ENCODE results near the gene AKAP11. TPM values are rescaled to one million over a fixed set of nuclear protein-coding genes. Genes with fewer than 3 reads are reported as not detected.

The AKAP11 gene
- total RNA-seq, 2 experiments from 2014 or later = 38.9 to 39.4 TPM

DNA sequence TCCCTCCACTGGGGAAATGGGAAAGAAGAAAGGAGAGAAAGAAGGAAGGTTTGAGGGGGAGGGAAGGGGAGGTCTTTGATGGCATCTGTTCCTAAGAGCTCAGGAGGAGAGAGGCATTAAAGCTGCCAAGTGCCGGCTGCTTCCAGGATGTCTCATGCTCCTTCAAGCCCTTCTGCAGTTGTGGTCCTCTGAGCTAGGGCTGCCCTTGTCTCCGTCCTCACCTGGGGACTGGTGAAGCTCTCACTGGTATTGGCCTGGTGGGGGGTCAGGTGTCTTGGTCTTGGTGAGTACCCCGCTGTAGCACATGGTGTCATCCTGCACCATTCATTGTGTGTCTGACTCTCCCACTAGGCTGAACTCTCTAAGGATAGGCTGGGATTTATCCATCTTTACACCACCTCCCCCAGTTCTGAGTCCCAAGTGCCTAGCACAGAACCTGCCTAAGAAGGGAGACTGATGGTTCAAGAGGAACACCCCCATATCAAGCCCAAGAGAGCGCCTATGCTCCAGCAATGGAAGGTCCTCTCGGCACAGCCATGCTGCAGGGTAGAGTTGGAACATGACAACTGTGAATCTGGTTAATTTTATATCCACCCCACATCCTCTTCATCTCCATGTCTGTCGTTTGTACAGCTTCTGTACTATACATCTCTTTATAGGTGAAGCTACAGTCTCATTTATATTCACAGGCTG, 83.7 kb downstream of the AKAP11 start:
- DNase-seq (peak; percentile 42), ATAC-seq (peak; percentile 1)
- POLR2A ChIA-PET = interaction anchor here (0.6 to 2.8 kb wide), 12 partner anchors 14 to 1040 kb away, joined by 3 to 28 read pairs (median 6); partner anchors contain the start of gene AKAP11
- CTCF ChIA-PET = interaction anchor here (0.6 to 2.5 kb wide), 5 partner anchors 9 to 37 kb away, joined by 3 to 9 read pairs (median 4); no protein-coding TSS in a partner anchor
- Mint-ChIP-seq H3K9me3 (ENCODE audit: low read depth) (peaks cover 5% of the 10 kb centered on the region), H3K27me3 (no peaks in the 10 kb centered on the region), H3K36me3 (ENCODE audit: low read depth) (peaks cover 11% of the 10 kb centered on the region), H3K4me3 (peak overlapping the region; percentile 67), H3K27ac (peak overlapping the region; percentile 100), H3K4me1 (peaks cover 61% of the 10 kb centered on the region)
- intact Hi-C loops (cut with DNase I, micrococcal nuclease) = loop anchor here (1.0 to 10.0 kb wide), 3 partner anchors 14 to 689 kb away; partner anchors contain the start of gene TNFSF11 (in 1 of the 2)

DNA sequence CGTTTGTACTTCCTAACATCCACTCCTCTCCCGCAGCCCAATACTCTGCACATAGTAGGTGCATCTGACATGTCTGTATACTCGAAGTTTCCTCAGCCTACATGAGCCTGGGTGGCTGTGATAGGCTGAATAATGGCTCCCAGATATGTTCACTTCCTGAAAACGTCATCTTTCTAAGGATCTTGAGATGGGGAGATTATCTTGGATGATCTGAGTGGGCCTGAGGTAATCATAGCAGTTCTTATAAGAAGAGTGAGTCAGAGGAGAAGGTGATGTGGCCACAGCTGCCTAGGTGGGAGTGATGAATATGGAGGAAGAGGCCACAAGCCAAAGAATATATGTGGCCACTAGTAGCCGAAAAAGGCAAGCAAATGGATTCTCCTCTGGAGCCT, 84.2 kb downstream of the AKAP11 start:
- intact Hi-C loops (cut with DNase I, micrococcal nuclease) = loop anchor here (1.0 to 10.0 kb wide), 3 partner anchors 13 to 689 kb away; partner anchors contain the start of gene TNFSF11 (in 1 of the 2)
- ATAC-seq (peak; percentile 26), DNase-seq (peak; percentile 68)
- CTCF ChIA-PET = interaction anchor here (0.5 to 2.5 kb wide), 7 partner anchors 13 to 1552 kb away, joined by 3 to 9 read pairs (median 4); no protein-coding TSS in a partner anchor
- H3K36me3 Mint-ChIP-seq (ENCODE audit: low read depth) = peaks cover 11% of the 10 kb centered on the region
- H3K27me3 Mint-ChIP-seq = no peaks in the 10 kb centered on the region
- H3K27ac Mint-ChIP-seq = peak overlapping the region; percentile 100
- peaks cover 5% of the 10 kb centered on the region for H3K9me3 Mint-ChIP-seq (ENCODE audit: low read depth)
- peaks cover 60% of the 10 kb centered on the region for H3K4me1 Mint-ChIP-seq
- POLR2A ChIA-PET = interaction anchor here (0.6 to 2.8 kb wide), 6 partner anchors 13 to 141 kb away, joined by 3 to 28 read pairs (median 10); no protein-coding TSS in a partner anchor
- H3K4me3 Mint-ChIP-seq = peak overlapping the region; percentile 67

DNA sequence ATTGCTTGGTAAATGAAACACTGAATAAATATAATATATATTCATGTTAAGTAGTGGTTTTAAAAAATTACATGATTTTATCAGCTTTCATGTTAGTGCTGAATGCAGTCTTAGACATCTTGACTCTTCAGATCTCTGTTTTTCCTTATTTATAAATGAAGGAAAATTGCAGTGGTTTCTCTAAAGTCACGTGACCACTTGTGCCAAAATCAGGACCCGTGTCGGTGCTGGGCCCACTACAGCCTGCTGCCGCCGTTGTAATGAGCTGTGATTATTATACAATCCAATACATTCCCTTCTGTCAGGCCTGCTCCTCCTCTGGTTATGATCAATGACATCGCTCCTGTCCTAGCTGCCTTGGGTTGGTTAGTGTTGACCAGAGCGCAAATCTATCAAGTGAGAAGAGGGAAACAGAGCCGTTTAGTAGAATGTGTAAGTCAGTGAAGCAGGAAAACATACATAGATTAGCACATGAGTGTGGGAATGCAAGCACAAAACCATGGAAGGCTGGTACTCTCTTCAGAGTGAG, 88.2 kb downstream of the AKAP11 start:
- H3K4me1 Mint-ChIP-seq = peaks cover 49% of the 10 kb centered on the region
- ChIA-PET CTCF (interaction anchor here (1.0 to 2.3 kb wide), 2 partner anchors 12 to 18 kb away, joined by 3 to 6 read pairs; no protein-coding TSS in a partner anchor), POLR2A (no interaction called here)
- intact Hi-C loops (cut with DNase I, micrococcal nuclease) = no loop called here
- no peak overlapping the region for H3K4me3 Mint-ChIP-seq
- no peaks in the 10 kb centered on the region for H3K27me3 Mint-ChIP-seq
- H3K9me3 Mint-ChIP-seq (ENCODE audit: low read depth) = peaks cover 5% of the 10 kb centered on the region
- H3K36me3 Mint-ChIP-seq (ENCODE audit: low read depth) = peaks cover 11% of the 10 kb centered on the region
- ATAC-seq (no peak), DNase-seq (no peak)
- H3K27ac Mint-ChIP-seq = no peak overlapping the region

DNA sequence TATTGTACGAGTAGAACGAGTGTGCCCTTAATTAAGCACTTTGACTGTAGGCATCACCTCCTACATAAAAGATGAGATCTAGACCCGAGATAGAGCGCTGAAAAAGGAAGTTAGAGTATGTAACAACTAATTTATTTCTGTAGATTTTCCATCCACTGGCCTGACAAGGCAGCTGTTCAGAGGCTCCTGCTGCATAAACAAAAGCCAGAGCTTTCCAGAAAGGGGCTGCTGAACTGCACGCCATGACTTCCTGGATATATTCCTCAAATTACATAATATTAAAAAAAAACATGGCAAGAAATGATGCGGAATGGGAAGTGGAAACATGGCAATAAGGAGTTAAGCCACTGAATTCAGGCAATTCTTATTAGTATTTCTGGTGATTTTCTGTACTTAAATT, 89.7 kb downstream of the AKAP11 start:
- H3K36me3 Mint-ChIP-seq (ENCODE audit: low read depth) = peaks cover 4% of the 10 kb centered on the region
- CTCF ChIA-PET = interaction anchor here (2.3 kb wide), 1 partner anchor 13 kb away, joined by 6 read pairs; no protein-coding TSS in a partner anchor
- intact Hi-C loops (cut with DNase I, micrococcal nuclease) = no loop called here
- H3K4me3 Mint-ChIP-seq = no peak overlapping the region
- ATAC-seq = no peak
- no peaks in the 10 kb centered on the region for H3K9me3 Mint-ChIP-seq (ENCODE audit: low read depth)
- peaks cover 33% of the 10 kb centered on the region for H3K4me1 Mint-ChIP-seq
- POLR2A ChIA-PET = no interaction called here
- no peak for DNase-seq
- H3K27me3 Mint-ChIP-seq = no peaks in the 10 kb centered on the region
- H3K27ac Mint-ChIP-seq = no peak overlapping the region

DNA sequence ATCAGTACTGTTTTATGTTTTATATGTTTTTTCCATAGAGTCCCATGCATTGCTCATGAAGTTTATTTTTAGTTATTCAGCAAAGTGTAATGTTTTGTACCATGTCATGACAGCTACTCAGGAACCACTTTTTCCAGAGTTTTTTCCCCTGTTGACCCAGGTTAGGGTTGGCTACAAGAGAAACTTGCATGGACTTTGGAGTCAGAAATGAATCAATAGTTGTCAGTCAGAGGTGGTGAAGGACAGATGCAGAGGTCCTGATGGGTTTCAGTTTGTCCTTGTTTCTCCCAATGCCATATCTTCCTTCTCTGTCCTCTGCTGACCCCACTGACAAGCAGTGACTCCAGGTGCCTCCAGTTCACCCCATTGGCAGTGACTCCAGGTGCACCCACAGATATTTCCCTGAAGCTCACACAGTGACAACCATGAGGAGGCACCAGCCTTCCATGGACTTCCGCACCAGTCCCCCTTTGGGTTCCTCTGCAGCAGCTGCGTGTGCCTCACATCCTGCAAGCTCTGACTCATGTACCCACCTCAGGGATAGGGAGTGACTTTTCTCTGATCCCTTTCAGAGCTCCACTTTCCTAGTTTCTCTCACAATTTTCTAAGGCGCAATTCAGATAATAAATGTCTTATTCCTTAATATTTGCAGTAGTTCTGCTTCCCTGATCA, 92.1 kb downstream of the AKAP11 start:
- Mint-ChIP-seq H3K9me3 (ENCODE audit: low read depth) (no peaks in the 10 kb centered on the region), H3K27ac (no peak overlapping the region), H3K4me3 (no peak overlapping the region), H3K4me1 (peaks cover 32% of the 10 kb centered on the region), H3K36me3 (ENCODE audit: low read depth) (no peaks in the 10 kb centered on the region), H3K27me3 (no peaks in the 10 kb centered on the region)
- DNase-seq (no peak), ATAC-seq (no peak)
- POLR2A ChIA-PET = no interaction called here
- intact Hi-C loops (cut with DNase I, micrococcal nuclease) = no loop called here
- CTCF ChIA-PET = interaction anchor here (1.5 kb wide), 1 partner anchor 9 kb away, joined by 4 read pairs; no protein-coding TSS in a partner anchor

DNA sequence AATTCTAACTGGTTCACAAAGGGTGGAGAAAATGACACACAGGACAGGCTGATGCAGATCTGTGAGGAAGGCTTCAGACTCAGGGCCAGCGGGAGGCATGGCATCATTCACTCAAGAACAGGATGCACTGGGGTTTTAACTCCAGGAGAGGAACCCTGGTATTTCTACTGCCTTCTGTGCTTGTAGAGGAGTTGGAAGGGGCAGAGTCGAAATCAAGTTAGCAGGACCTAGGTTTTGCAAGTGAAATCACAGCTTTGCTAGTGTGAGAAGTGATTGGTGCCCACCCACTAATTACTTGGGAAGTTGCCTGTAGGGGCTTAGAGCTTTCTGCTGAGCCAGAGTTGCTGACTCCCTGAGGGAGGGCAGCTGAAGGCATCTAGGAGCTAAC, 92.7 kb downstream of the AKAP11 start:
- Mint-ChIP-seq H3K36me3 (ENCODE audit: low read depth) (no peaks in the 10 kb centered on the region), H3K27ac (no peak overlapping the region), H3K9me3 (ENCODE audit: low read depth) (no peaks in the 10 kb centered on the region), H3K4me3 (no peak overlapping the region), H3K4me1 (peaks cover 34% of the 10 kb centered on the region), H3K27me3 (no peaks in the 10 kb centered on the region)
- DNase-seq (no peak), ATAC-seq (peak; percentile 18)
- ChIA-PET POLR2A (no interaction called here), CTCF (interaction anchor here (1.5 kb wide), 1 partner anchor 10 kb away, joined by 4 read pairs; no protein-coding TSS in a partner anchor)
- intact Hi-C loops (cut with DNase I, micrococcal nuclease) = no loop called here

DNA sequence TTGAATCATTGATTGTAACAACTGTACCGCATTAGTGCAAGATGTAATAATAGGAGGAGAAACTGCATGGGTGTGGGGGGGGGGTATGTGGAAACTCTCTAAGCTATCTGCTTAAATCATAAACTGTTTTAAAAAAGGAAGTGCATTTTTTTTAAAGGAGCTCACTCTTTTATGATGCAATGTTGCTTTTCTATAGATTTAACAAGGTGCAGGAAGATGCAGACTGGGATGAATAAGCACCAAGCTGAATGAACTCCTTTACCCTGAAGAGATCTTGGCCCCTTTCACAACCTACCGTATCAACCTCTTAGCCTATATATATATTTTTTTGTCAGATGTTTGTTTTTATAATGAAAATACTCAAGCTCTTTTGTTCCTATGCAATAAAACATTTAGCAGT, 95.9 kb downstream of the AKAP11 start:
- intact Hi-C loops (cut with DNase I, micrococcal nuclease) = loop anchor here in 1 of 2 experiments (2.0 kb wide), 1 partner anchor 129 kb away; no protein-coding TSS in a partner anchor
- Mint-ChIP-seq H3K27me3 (no peaks in the 10 kb centered on the region), H3K27ac (no peak overlapping the region), H3K4me3 (no peak overlapping the region), H3K36me3 (ENCODE audit: low read depth) (peaks cover 5% of the 10 kb centered on the region), H3K9me3 (ENCODE audit: low read depth) (no peaks in the 10 kb centered on the region), H3K4me1 (peaks cover 49% of the 10 kb centered on the region)
- ChIA-PET CTCF (interaction anchor here (0.8 to 0.9 kb wide), 2 partner anchors 10 kb away, joined by 3 to 4 read pairs; no protein-coding TSS in a partner anchor), POLR2A (interaction anchor here (0.7 kb wide), 1 partner anchor 28 kb away, joined by 3 read pairs; no protein-coding TSS in a partner anchor)
- peak; percentile 20 for ATAC-seq
- no peak for DNase-seq

DNA sequence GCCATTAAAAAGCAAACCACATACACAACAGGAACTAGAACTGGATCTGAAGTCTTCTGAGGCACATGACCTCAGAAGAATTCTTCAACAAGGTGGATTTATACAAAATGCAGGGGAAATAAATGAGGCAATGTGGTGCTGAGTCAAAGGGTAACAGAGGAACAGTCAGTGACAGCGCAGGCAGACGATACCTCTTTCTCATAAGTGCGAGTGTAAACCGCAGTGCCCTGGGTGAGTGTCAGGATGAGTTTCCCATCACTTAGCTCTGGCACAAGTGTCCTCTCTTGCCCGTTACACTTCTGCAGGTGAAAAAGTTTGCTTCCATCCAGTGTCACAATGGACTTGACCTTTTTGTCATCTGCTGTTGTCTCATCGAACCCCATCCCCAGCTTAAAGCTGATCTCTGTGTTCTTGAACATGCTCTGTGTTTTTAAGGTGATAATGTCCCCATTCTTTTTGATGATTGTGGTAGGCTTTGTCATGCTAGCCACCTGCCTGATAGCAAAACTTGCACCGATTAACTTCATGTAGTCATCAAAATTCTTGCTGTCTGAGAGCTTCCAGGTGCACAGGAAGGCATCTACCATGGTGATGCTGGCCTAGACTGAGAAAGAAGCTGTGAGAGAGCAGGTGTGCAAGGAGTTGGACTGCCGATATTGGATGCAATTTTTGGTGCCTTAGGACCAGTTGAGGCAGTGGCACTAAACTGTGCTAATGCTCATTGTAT, 97.3 kb downstream of the AKAP11 start:
- POLR2A ChIA-PET = interaction anchor here (0.8 to 2.0 kb wide), 5 partner anchors 8 to 24 kb away, joined by 3 to 8 read pairs (median 4); no protein-coding TSS in a partner anchor
- intact Hi-C loops (cut with DNase I, micrococcal nuclease) = loop anchor here (1.0 to 2.0 kb wide), 2 partner anchors 13 to 128 kb away; no protein-coding TSS in a partner anchor
- ATAC-seq = peak; percentile 89
- Mint-ChIP-seq H3K27me3 (no peaks in the 10 kb centered on the region), H3K4me1 (peaks cover 55% of the 10 kb centered on the region), H3K4me3 (no peak overlapping the region), H3K27ac (peak overlapping the region; percentile 61), H3K36me3 (ENCODE audit: low read depth) (peaks cover 5% of the 10 kb centered on the region), H3K9me3 (ENCODE audit: low read depth) (no peaks in the 10 kb centered on the region)
- CTCF ChIA-PET = interaction anchor here (0.7 to 1.7 kb wide), 7 partner anchors 9 to 50 kb away, joined by 3 to 6 read pairs (median 3); no protein-coding TSS in a partner anchor
- DNase-seq = peak; percentile 79

DNA sequence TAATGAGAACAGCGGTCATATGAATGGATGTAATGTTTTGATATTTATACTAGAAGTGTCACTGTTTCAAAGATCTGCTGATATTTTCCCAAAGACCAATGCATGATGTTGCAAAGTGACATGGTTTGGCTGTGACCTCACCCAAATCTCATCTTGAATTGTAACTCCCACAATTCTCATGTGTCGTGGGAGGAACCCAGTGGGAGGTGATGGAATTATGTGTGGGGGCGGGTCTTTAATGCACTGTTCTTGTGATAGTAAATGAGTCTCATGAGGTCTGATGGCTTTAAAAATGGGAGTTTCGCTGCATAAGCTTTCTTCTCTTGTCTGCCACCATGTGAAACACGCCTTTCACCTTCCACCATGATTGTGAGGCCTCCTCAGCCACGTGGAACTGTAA, 98.3 kb downstream of the AKAP11 start:
- Mint-ChIP-seq H3K27me3 (no peaks in the 10 kb centered on the region), H3K4me1 (peaks cover 53% of the 10 kb centered on the region), H3K36me3 (ENCODE audit: low read depth) (peaks cover 5% of the 10 kb centered on the region), H3K9me3 (ENCODE audit: low read depth) (no peaks in the 10 kb centered on the region), H3K27ac (no peak overlapping the region), H3K4me3 (no peak overlapping the region)
- DNase-seq (no peak), ATAC-seq (no peak)
- CTCF ChIA-PET = interaction anchor here (0.6 to 1.7 kb wide), 4 partner anchors 9 to 15 kb away, joined by 3 to 6 read pairs (median 4); no protein-coding TSS in a partner anchor
- POLR2A ChIA-PET = interaction anchor here (0.7 to 2.0 kb wide), 4 partner anchors 7 to 525 kb away, joined by 3 to 8 read pairs (median 6); no protein-coding TSS in a partner anchor
- intact Hi-C loops (cut with DNase I, micrococcal nuclease) = no loop called here
